Esophagus muscularis mucosa (tissue), 3 donors: ENCODE data around the gene ISCA1.

Experiments
- EP300 ChIP-seq: sonication (generic); formaldehyde crosslinking; IDR thresholded peaks from one replicate; pipeline ENCODE4 v1.6.1; 2017; ENCODE audit warnings: antibody characterized with exemption
- TF ChIP-seq, protein P1 (sequence below), 3 experiments: fragments of 200-600 bp in 2 of 3; fragments of 450-650 bp in 1 of 3; sonication (generic) in 2 of 3; IDR thresholded peaks; one replicate each; pipeline ENCODE4 v1.5.1; 2017 to 2019; ENCODE audit warnings: antibody characterized with exemption in 3 of 3, mild to moderate bottlenecking in 2 of 3, moderate library complexity in 1 of 3

DNA sequence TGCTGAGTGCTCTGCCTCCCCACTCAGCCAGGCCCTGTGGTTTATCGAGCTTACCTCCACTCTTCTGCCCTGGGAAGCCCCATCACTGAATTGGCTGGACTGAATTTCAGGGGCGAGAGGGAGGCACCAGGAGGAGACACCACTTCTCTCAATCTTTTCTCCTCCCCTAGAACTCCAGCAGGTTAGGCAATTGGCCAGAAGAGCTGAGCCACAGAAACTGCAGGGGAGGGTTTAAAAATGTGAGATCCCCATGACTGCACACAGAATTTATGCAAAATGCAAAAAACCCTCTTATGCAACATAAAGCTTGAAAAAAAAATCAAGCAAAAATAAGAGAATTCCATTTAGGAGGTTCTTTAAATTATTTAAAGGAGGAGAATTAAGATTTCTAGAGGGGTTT lies 42.0 kb upstream of the ISCA1 start:
- TF ChIP-seq, protein P1, sequence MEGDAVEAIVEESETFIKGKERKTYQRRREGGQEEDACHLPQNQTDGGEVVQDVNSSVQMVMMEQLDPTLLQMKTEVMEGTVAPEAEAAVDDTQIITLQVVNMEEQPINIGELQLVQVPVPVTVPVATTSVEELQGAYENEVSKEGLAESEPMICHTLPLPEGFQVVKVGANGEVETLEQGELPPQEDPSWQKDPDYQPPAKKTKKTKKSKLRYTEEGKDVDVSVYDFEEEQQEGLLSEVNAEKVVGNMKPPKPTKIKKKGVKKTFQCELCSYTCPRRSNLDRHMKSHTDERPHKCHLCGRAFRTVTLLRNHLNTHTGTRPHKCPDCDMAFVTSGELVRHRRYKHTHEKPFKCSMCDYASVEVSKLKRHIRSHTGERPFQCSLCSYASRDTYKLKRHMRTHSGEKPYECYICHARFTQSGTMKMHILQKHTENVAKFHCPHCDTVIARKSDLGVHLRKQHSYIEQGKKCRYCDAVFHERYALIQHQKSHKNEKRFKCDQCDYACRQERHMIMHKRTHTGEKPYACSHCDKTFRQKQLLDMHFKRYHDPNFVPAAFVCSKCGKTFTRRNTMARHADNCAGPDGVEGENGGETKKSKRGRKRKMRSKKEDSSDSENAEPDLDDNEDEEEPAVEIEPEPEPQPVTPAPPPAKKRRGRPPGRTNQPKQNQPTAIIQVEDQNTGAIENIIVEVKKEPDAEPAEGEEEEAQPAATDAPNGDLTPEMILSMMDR (IDR thresholded peaks at IDR 0.05): no peak
- no peak for TF ChIP-seq EP300
